ENCODE data around the gene TKTL2.
"Not testable (repeated sequence)": the region's sequence is repeated elsewhere in the genome, so short reads cannot be mapped to it uniquely, and the experiment has no call there.

The TKTL2 gene

GRCh38 chr4:163473576-163473975, at the start of gene TKTL2:
Gene TKTL2, minus strand, starts transcription at chr4:163473754. Its CDS starts 20 bp downstream, at chr4:163473734.
- DNase-seq, result no peak

- no peak for DNase-seq
Observed at GRCh38 chr4:163515198-163515597, 41.6 kb upstream of the TKTL2 start.

GRCh38 chr4:163505374-163505773, 31.8 kb upstream of the TKTL2 start:
- no peak for DNase-seq

- no peak for DNase-seq
Observed at GRCh38 chr4:163500586-163500985, 27.0 kb upstream of the TKTL2 start.

GRCh38 chr4:163495900-163496299, 22.3 kb upstream of the TKTL2 start:
- DNase-seq, result no peak

GRCh38 chr4:163494360-163495241, 21.0 kb upstream of the TKTL2 start, which contains the start of gene TMA16:
Gene TMA16, plus strand, starts transcription at chr4:163494690. Its CDS starts 112 bp downstream, at chr4:163494802.
- DNase-seq, result peak; percentile 71

- DNase-seq, result no peak
Observed at GRCh38 chr4:163493643-163494359, 20.2 kb upstream of the TKTL2 start.

GRCh38 chr4:163492951-163493504, 19.5 kb upstream of the TKTL2 start:
- DNase-seq, result no peak

- DNase-seq, result no peak
Observed at GRCh38 chr4:163489929-163490328, 16.4 kb upstream of the TKTL2 start.

GRCh38 chr4:163486321-163486720, 12.8 kb upstream of the TKTL2 start:
- no peak for DNase-seq

- no peak for DNase-seq
Observed at GRCh38 chr4:163485589-163485988, 12.0 kb upstream of the TKTL2 start.

GRCh38 chr4:163484906-163485305, 11.4 kb upstream of the TKTL2 start:
- DNase-seq, result peak; percentile 52

- no peak for DNase-seq
Observed at GRCh38 chr4:163482190-163482589, 8.6 kb upstream of the TKTL2 start.

GRCh38 chr4:163476761-163477438, 3.3 kb upstream of the TKTL2 start:
- DNase-seq, result no peak

- no peak for DNase-seq
Observed at GRCh38 chr4:163474027-163474426, 473 bp upstream of the TKTL2 start.

GRCh38 chr4:163473130-163473529, 424 bp downstream of the TKTL2 start:
- no peak for DNase-seq

GRCh38 chr4:163470391-163470790, 3.2 kb downstream of the TKTL2 start:
- no peak for DNase-seq

- DNase-seq, result no peak
Observed at GRCh38 chr4:163467082-163467770, 6.3 kb downstream of the TKTL2 start.

- no peak for DNase-seq
Observed at GRCh38 chr4:163462556-163462955, 11.0 kb downstream of the TKTL2 start.

GRCh38 chr4:163448540-163449203, 24.9 kb downstream of the TKTL2 start:
- no peak for DNase-seq

- DNase-seq, result no peak
Observed at GRCh38 chr4:163447481-163447880, 26.1 kb downstream of the TKTL2 start.

- DNase-seq, result not testable (repeated sequence)
Observed at GRCh38 chr4:163447023-163447422, 26.5 kb downstream of the TKTL2 start.

All from activated T-cell treated with anti-CD3 and anti-CD28 coated beads for 4 hours (primary cell).